Caco-2 (cell line): ENCODE data around the gene ATF6. TPM values are rescaled to one million over a fixed set of nuclear protein-coding genes. Genes with fewer than 3 reads are reported as not detected.

Experiments
- BruUV-seq: library from RNA; stranded (reverse); fragments of 400-500 nt; replicated peaks from 2 replicates; lab custom pipeline; 2021; lab: Mats Ljungman, UMichigan
- CTCF ChIA-PET: fragments of 300-600 bp; sonication (Branson Sonifier 250); formaldehyde crosslinking; loops from one replicate; lab custom pipeline; 2022; ENCODE audit warnings: antibody characterized with exemption; lab: Charles Lee
- POLR2A ChIA-PET: fragments of 300-600 bp; sonication (Branson Sonifier 250); formaldehyde crosslinking; loops from one replicate; lab custom pipeline; 2022; ENCODE audit warnings: antibody characterized with exemption; lab: Charles Lee
- DNase-seq, 2 experiments: peaks; one replicate each; pipeline versions ENCODE4 v3.0.0 to v3.0.0-alpha.2; 2020 to 2022
- H3K27me3 ChIP-seq: replicated peaks from 2 replicates; pipeline ENCODE4 v1.6.0; 2011; ENCODE audit warnings: low read length; ENCODE audit not compliant: control insufficient read depth, insufficient read depth
- H3K36me3 ChIP-seq: 2 replicates; pipeline ENCODE4 v1.5.1; 2011; ENCODE audit warnings: low read length; ENCODE audit not compliant: control insufficient read depth, insufficient read depth
- H3K4me1 ChIP-seq: fragments of 250-450 bp; sonication (Bioruptor Pico); 2 replicates; pipeline ENCODE4 v1.5.1; 2020; ENCODE audit warnings: mild to moderate bottlenecking
- H3K4me3 ChIP-seq: 2 replicates; pipeline ENCODE4 v1.5.1; 2011; ENCODE audit warnings: low read depth, mild to moderate bottlenecking, control low read depth, low read length
- H3K9me3 ChIP-seq: fragments of 250-450 bp; sonication (Bioruptor Pico); 2 replicates; pipeline ENCODE4 v1.5.1; 2020; ENCODE audit warnings: mild to moderate bottlenecking, moderate library complexity
- H3K27ac Mint-ChIP-seq: one replicate; pipeline ENCODE4 v1.8.0; 2022; ENCODE audit warnings: mixed read lengths; ENCODE audit not compliant: unreplicated experiment
- H3K27me3 Mint-ChIP-seq: one replicate; pipeline ENCODE4 v1.8.0; 2022; ENCODE audit warnings: mixed read lengths; ENCODE audit not compliant: insufficient read depth, unreplicated experiment
- H3K36me3 Mint-ChIP-seq: one replicate; pipeline ENCODE4 v1.8.0; 2022; ENCODE audit warnings: mild to moderate bottlenecking, mixed read lengths; ENCODE audit not compliant: insufficient read depth, unreplicated experiment
- H3K4me1 Mint-ChIP-seq: one replicate; pipeline ENCODE4 v1.8.0; 2022; ENCODE audit warnings: low read depth, mixed read lengths; ENCODE audit not compliant: unreplicated experiment
- H3K4me3 Mint-ChIP-seq: one replicate; pipeline ENCODE4 v1.8.0; 2022; ENCODE audit warnings: mild to moderate bottlenecking, moderate library complexity, mixed read lengths; ENCODE audit not compliant: unreplicated experiment
- H3K9me3 Mint-ChIP-seq: one replicate; pipeline ENCODE4 v1.8.0; 2022; ENCODE audit warnings: mixed read lengths; ENCODE audit not compliant: unreplicated experiment
- CTCF ChIP-seq, 2 experiments: fragments of 200-600 bp in 1 of 2; IDR thresholded peaks; 1 replicate in 1 of 2; 2 replicates in 1 of 2; pipeline versions ENCODE4 v1.5.1 to v1.8.0; 2011 to 2022; ENCODE audit warnings: antibody characterized with exemption in 1 of 2, control low read depth in 1 of 2, inconsistent platforms in 1 of 2, low read depth in 1 of 2, low read length in 1 of 2, mild to moderate bottlenecking in 1 of 2, moderate library complexity in 1 of 2; ENCODE audit not compliant: insufficient read depth in 1 of 2, severe bottlenecking in 1 of 2, unreplicated experiment in 1 of 2
- intact Hi-C: fragments of 100-400 bp; cut with micrococcal nuclease; formaldehyde crosslinking; loops from one replicate; pipeline ENCODE4 v1.10.0; 2022; ENCODE audit not compliant: unreplicated experiment
- total RNA-seq: library from RNA; stranded (reverse); gene quantifications from 2 replicates; pipeline ENCODE4 v1.2.3, GENCODE V29; 2022

The ATF6 gene
- total RNA-seq, 1 experiment from 2014 or later, result 16.4 TPM

- Mint-ChIP-seq H3K27me3 (no peaks in the 10 kb centered on the region), H3K4me3 (no peak overlapping the region), H3K4me1 (no peaks in the 10 kb centered on the region), H3K36me3 (no peaks in the 10 kb centered on the region), H3K9me3 (no peaks in the 10 kb centered on the region), H3K27ac (no peak overlapping the region)
- Histone ChIP-seq H3K4me3 (no peak overlapping the region), H3K27me3 (no peaks in the 10 kb centered on the region), H3K9me3 (no peaks in the 10 kb centered on the region), H3K4me1 (no peaks in the 10 kb centered on the region), H3K36me3 (no peaks in the 10 kb centered on the region)
- POLR2A ChIA-PET, result no interaction called here
- CTCF ChIA-PET, result no interaction called here
- DNase-seq, result no peak
- intact Hi-C loops, result no loop called here
- BruUV-seq, result no TSS peak
- no peak for TF ChIP-seq CTCF (IDR thresholded peaks at IDR 0.05; ENCODE audit: insufficient read depth in 1 of 2, low read depth in 1 of 2, low read length in 1 of 2, severe bottlenecking in 1 of 2, unreplicated experiment in 1 of 2)
Observed at GRCh38 chr1:161778522-161778921, 12.4 kb downstream of the ATF6 start.

- no peak for TF ChIP-seq CTCF (IDR thresholded peaks at IDR 0.05; ENCODE audit: insufficient read depth in 1 of 2, low read depth in 1 of 2, low read length in 1 of 2, severe bottlenecking in 1 of 2, unreplicated experiment in 1 of 2)
- Mint-ChIP-seq H3K4me3 (no peak overlapping the region), H3K27me3 (no peaks in the 10 kb centered on the region), H3K36me3 (no peaks in the 10 kb centered on the region), H3K27ac (no peak overlapping the region), H3K9me3 (no peaks in the 10 kb centered on the region), H3K4me1 (no peaks in the 10 kb centered on the region)
- Histone ChIP-seq H3K9me3 (no peaks in the 10 kb centered on the region), H3K27me3 (no peaks in the 10 kb centered on the region), H3K4me1 (no peaks in the 10 kb centered on the region), H3K4me3 (no peak overlapping the region), H3K36me3 (no peaks in the 10 kb centered on the region)
- intact Hi-C loops, result no loop called here
- CTCF ChIA-PET, result no interaction called here
- POLR2A ChIA-PET, result no interaction called here
- no peak for DNase-seq
- no TSS peak for BruUV-seq
Observed at GRCh38 chr1:161779393-161779792, 13.3 kb downstream of the ATF6 start.

GRCh38 chr1:161781995-161782394 lies 15.9 kb downstream of the ATF6 start:
- BruUV-seq, result no TSS peak
- TF ChIP-seq CTCF (IDR thresholded peaks at IDR 0.05; ENCODE audit: insufficient read depth in 1 of 2, low read depth in 1 of 2, low read length in 1 of 2, severe bottlenecking in 1 of 2, unreplicated experiment in 1 of 2), result no peak
- Mint-ChIP-seq H3K36me3 (peaks cover 10% of the 10 kb centered on the region), H3K4me1 (no peaks in the 10 kb centered on the region), H3K27me3 (no peaks in the 10 kb centered on the region), H3K4me3 (no peak overlapping the region), H3K9me3 (no peaks in the 10 kb centered on the region), H3K27ac (no peak overlapping the region)
- Histone ChIP-seq H3K4me3 (no peak overlapping the region), H3K9me3 (no peaks in the 10 kb centered on the region), H3K36me3 (no peaks in the 10 kb centered on the region), H3K27me3 (no peaks in the 10 kb centered on the region), H3K4me1 (no peaks in the 10 kb centered on the region)
- intact Hi-C loops, result no loop called here
- no peak for DNase-seq
- CTCF ChIA-PET, result no interaction called here
- POLR2A ChIA-PET, result no interaction called here
